Stimulated activated CD8-positive, alpha-beta memory T cell treated with anti-CD3 and anti-CD28 coated beads, Interleukin-4, amount 100 ng/mL, for 1 hour (primary cell): ENCODE data around the gene ZNF615.
A peak's percentile ranks its signal among the peaks of the same experiment; 100 is the strongest.
"Not testable (repeated sequence)": the region's sequence is repeated elsewhere in the genome, so short reads cannot be mapped to it uniquely, and the experiment has no call there.

ENCODE experiments used
- DNase-seq, 2 donors: peaks; one replicate each; pipeline ENCODE4 v3.0.0-alpha.2; 2020; ENCODE audit warnings: low read depth in 2 of 2, low spot score in 1 of 2

The ZNF615 gene

DNA sequence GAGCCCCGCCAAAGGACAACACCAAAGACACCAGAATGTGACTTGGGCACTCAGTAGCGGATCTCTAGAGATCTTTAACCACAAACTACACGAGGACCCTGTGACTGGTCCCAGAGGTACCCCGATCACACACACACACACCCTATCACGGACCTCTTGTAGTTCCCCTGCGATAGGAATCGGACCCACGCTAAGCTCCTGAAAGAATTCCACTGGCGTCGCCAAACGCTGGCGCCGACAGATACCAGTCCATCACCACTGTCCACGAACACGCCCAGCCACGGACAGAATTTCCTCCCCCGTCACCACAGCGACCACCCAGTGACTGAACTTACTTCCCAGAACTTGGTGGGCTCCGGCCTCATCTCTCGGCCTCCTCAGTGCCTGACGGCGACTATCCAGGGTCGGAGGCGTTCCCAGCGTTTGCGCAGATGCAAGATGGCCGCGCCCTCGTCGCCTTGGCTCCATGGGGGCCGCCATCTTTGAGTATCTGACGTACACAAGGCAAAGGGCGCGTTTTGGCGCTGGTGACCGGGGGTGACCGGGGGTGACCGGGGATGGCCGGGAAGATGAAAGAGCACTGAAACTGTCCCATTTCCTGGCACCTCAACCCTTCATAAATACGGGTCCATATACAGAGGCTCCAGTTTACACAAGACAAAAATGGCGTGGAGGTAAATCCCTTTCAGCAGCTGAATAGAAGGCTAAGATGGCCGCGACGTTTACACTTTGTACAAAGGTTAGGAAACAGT is at the start of gene ZNF615:
Gene ZNF615, minus strand, starts transcription at position 406 of the 752 bp plus-strand sequence. CDS start 4,500 bp downstream, outside the sequence.
- DNase-seq = peak; percentile 76 to 80

DNA sequence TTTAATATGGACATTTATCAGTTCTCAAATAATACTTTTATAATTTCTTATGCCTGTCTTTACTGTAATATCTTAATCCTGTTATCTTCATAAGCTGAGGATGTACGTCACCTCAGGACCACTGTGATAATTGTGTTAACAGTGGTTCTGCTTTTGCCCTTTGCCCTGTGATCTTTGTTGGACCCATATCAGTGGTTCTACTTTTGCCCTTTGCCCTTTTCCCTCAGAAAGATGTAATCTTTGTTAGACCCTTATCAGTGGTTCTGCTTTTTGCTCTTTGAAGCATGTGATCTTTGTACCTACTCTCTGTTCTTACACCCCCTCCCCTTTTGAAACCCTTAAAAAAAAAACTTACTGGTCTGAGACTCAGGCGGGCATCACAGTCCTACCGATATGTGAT is 48.5 kb upstream of the ZNF615 start:
- DNase-seq = not testable (repeated sequence)

DNA sequence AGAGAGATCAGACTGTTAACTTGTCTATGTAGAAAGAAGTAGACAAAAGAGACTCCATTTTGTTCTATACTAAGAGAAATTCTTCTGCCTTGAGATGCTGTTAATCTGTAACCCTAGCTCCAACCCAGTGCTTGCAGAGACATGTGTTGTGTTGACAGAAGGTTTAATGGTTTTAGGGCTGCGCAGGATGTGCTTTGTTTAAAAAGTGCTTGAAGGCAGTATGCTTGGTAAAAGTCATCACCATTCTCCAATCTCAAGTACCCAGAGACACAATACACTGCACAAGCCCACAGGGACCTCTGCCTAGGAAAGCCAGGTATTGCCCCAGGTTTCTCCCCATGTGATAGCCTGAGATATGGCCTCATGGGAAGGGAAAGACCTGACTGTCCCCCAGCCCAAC is 43.7 kb upstream of the ZNF615 start:
- not testable (repeated sequence) for DNase-seq

DNA sequence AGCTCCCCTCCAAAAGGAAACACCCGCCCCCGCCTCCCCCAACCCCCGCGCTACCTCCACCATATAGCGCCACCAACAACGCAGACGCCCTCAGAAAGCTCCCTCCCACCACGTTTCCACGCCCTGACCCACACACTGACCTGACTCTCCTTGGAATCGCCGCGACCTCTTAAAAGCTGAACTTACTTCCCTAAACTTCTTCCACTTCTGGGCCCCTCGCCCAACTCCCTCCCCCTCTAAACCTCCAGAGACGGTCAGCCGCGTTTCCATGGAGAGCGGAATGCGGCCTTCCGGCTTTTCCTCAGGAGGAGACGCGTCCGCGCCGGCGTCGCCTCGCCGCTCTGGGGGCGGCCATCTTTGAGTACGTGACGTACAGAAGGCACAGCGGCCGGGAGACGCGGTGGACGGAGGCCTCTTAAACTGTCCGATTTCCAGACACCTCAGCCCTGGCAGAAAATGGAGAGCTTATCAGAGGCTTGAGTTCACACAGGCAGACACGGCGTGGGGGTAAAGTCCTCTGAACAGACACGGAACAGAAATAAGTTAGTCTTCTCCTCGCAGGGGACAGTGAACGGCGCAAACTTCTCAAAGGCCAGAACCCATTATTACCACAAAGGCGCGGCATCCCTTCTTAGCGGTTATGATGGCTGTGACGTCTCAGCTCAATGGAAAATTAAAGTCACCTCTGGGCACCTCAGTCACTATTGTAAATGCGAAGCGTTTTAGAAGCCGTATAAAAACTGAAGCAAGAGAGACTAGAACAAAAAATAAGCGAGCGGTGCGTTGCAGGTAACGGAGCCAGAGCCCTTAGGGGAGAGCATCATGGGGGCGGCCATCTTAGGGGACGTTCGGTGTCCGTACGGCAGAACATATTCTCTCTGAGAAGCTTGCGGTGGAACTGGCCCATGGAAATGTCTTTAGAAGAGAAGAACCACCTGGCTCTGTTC is 40.8 kb upstream of the ZNF615 start, which contains the start of gene ZNF432:
Gene ZNF432, minus strand, starts transcription at position 284 of the 947 bp plus-strand sequence. CDS start 1,970 bp downstream, outside the sequence.
- peak; percentile 63 to 68 for DNase-seq

DNA sequence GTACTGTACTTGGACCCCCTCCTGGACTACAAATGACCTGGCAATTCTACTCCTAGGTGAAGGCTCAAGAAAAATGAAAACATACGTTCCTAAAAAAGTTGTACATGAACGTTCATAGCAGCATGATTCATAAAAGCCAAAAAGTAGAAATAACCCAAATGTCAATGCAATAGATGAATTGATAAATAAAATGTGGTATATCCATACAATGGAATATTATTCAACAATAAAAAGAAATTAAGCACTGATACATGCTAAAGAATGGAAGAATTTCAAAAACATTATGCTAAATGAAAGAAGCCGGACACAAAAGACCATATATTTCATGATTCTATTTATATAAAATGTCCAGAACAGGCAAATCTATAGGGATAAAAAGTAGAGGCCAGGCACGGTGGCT is 31.2 kb upstream of the ZNF615 start:
- DNase-seq = no peak

DNA sequence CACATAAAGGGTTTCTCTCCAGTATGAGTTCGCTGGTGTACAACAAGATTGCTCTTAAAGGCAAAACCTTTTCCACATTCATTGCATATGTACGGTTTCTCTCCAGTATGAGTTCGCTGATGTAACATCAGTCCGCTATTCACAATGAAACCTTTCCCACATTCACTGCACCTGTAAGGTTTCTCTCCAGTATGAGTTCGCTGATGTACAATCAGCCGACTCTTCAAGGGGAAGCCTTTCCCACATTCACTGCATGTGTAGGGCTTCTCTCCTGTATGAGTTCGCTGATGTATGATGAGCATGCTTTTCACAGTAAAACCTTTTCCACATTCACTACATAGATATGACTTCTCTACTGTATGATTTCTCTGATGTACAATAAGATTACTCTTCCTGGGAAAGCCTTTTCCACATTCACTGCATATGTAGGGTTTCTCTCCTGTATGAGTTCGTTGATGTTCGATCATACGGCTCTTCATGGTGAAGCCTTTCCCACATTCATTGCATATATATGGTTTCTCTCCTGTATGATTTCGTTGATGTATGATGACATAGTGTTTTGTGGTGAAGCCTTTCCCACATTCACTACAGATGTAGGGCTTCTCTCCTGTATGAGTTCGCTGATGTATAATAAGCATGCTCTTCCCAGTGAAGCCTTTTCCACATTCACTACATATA is 26.2 kb upstream of the ZNF615 start:
- DNase-seq = no peak

DNA sequence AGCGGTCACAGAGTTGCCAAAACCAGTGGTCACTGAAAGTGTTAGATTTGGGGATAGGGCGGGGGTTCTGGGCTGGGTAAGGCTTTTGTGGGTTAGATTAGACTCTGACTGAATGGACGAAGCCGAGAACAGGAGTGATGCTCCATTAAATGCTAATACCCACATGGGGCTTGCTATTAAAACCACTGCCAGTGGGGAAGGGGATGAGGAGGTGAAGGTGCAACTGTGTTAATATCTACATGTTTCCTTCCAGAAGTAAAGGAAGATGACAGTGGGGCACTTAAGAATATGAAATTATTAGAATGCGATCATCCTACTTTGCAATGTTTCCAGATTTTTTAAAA is 20.7 kb upstream of the ZNF615 start:
- no peak for DNase-seq

DNA sequence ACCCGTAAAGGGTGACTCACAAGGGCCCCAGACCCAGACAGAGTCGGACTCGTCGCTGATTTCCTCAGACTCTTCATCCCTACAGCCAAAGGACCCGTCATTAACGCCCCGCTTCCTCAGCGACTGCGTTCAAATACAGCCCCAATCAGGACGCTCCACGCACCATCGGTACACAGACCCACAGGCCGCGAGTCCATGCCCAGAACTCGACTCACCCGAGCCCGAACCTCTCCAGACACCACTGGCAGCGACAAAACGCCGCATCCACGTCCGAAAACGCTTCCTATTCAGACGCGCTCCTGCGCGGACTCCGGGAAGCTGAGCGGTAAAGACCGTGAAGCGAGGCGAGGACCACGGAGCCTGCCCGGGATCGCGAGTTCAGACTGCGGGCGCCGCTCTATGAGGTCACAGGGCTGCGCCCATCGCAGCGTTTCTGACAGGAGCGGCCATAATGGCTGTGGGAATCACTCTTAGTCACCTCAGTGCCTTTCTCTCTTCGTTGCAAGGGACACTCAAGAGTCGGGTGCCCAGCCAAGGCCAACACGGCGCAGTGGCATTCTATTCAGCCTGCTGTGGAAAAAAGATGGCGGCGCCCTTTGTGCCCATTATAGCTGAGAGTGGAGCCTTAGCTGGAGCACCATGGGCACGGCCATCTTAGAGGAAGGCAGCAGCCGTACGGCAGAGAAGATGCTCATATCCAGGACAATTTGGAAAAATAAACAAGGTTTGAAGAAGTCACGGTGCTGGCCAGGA is 20.2 kb upstream of the ZNF615 start, which contains the start of gene ZNF614:
Gene ZNF614, minus strand, starts transcription at position 353 of the 753 bp plus-strand sequence. CDS start 2,634 bp downstream, outside the sequence.
- DNase-seq = peak; percentile 71 to 72

DNA sequence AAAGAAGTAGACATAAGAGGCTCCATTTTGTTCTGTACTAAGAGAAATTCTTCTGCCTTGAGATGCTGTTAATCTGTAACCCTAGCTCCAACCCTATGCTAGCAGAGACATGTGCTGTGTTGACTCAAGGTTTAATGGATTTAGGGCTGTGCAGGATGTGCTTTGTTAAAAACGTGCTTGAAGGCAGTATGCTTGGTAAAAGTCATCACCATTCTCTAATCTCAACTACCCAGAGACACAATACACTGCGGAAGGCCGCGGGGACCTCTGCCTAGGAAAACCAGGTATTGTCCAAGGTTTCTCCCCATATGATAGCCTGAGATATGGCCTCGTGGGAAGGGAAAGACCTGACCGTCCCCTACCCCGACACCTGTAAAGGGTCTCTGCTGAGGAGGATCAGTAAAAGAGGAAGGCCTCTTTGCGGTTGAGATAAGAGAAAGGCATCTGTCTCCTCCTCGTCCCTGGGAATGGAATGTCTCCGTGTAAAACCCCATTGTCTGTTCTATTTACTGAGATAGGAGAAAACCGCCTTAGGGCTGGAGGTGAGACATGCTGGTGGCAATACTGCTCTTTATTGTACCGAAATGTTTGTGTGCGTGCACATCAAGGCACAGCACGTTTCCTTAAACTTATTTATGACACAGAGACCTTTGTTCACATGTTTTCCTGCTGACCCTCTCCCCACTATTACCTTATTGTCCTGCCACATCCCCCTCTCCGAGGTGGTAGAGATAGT is 18.4 kb upstream of the ZNF615 start:
- DNase-seq = not testable (repeated sequence)

DNA sequence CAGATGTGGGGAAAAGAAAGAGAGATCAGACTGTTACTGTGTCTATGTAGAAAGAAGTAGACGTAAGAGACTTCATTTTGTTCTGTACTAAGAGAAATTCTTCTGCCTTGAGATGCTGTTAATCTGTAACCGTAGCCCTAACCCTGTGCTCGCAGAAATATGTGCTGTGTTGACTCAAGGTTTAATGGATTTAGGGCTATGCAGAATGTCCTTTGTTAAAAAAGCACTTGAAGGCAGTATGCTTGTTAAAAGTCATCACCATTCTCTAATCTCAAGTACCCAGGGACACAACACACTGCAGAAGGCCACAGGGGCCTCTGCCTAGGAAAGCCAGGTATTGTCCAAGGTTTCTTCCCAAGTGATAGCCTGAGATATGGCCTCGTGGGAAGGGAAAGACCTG is 16.5 kb upstream of the ZNF615 start:
- not testable (repeated sequence) for DNase-seq

DNA sequence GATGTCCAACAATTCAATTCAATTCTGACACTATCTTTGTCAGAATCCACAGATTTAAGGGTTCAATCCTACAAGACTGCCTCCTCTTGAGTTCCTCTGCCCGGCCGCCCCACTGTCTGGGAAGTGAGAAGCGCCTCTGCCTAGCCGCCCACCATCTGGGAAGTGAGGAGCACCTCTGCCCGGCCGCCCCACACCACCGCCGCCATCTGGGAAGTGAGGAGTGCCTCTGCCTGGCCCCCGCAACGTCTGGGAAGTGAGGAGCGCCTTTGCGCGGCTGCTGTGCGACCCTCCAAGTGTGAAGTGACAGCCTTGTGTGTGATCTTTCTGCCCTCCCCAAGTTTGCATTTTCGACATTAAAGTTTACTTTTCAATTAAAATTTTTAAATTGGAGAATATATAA is 14.2 kb upstream of the ZNF615 start:
- DNase-seq = no peak

DNA sequence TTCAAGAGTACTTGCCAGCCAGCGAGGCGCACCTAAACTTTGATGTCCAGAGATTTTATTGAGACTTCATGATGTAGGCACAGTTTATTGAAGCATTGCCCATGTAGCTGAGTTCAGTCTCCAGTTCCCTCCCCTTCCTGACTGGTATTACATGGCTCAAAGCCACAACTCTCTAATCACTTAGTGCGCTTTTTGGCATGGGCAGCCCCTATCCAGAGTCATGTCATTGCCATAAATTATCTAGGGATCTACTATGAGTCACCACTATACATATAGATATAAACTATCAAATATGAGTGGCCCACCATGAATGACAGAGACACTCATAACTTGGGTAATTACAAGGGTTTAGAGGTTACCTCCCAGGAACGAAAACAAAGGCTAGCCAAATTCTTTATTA is 12.5 kb upstream of the ZNF615 start:
- DNase-seq = no peak

DNA sequence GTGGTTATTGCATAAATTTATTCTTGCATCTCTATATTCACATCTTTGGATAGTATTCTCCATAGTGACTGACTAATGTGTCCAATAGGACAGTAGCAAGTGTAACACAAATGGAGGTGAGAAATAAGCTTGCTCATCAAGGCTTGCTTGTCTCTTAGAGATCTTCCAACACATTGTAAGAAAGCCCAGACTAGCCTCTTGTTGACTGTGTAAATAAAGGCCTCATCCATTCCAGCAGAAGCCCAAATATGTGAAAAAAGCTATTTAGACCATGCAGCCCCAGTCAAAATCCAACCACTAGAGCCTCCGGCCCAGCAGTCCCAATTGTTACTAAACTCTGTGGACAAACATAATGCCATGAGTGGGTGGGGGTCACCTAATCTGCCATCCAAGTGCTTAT is 2.7 kb upstream of the ZNF615 start:
- no peak for DNase-seq

DNA sequence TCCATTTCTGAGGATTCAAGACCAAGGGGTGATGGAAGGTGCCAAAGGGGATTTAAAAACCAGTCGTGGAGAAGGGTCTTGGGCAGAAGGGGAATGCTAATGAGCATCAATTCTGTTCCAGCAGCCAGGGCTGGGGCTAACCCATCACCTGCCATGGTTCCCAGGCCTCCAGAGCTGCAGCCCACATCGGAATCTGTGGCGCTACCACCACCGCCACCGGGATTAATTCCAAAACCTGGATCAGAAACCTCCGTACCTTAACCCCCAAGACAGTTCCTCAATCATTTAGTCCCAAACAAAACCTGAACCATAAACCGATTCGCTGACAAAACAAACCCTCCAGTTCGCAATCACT is 583 bp downstream of the ZNF615 start:
- DNase-seq = no peak

DNA sequence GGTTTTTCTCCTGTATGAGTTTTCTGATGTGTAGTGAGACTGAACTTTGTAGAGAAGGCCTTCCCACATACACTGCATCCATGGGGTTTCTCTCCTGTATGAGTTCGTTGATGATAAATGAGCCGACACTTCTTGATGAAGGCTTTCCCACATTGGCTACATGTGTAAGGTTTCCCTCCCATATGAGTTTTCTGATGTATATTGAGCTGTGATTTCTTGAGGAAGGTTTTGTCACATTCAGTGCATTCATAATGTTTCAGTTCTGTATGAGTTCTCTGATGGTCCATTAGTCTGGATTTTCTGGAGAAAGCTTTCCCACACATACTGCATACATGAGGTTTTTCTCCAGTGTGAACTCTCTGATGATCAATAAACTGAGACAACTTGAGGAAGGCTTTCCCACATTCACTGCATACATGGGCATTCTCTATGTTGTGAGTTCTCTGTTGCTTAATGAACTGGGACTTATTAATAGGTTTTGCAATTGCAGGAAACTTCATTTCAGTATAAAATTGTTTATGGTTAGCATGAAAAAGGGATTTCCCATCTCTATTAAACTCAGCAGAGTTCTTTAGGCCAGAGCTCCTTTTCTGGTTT is 13.9 kb downstream of the ZNF615 start:
- no peak for DNase-seq

DNA sequence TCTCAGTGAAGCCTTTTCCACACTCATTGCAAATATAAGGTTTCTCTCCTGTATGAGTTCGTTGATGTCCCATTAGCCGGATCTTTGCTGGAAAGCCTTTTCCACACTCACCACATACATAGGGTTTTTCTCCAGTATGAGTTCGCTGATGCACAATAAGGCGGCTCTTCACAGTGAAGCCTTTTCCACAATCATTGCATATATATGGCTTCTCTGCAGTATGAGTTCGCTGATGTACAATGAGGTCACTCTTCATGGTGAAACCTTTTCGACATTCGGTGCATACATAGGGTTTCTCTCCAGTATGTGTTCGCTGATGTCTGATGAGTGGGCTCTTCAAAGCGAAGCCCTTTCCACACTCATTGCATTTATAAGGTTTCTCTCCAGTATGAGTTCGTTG is 14.6 kb downstream of the ZNF615 start:
- DNase-seq = no peak

DNA sequence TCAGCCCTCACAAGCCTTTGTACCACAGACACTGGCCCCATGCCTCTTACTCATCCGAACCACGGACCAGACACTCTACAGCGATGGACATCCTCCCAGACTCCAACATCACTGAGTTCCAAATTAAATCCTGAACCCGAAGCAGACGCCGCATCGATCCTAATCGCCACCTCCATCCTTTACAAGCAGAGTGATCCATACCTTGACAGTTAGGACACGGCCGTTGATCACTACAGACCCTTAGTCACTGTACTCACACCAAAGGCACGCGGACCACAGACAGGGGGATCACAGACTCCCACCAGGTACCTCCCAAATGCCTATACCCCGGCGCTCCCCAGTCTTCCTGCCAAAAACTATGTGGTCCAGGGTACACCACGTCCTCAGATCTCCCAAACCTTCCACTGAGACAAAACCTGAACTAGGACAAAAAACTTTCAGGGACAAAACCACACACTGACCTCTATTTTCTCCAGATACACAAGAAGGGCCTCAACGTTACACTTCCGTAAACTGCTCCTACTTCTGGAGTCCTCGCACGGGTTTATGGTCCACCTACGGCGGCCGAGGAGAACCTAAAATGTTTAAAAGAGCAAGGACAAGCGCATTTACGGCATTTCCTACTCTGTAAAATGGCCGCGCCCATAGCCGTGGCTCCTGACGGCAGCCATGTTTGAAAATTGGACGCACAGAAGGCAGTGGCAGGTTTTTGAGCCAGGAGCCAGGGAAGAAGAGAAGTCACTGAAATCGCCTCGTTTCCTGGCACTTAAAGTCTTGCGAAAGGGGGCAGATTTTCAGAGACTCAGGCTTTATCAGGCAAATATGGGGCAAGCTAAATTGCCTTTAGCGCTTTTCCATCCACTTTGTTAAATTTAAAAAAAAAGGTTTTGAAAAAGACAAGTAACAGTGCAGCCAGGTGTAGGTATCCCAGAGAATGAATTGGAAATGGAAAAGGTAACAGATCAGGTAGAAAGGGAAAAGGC is 21.4 kb downstream of the ZNF615 start, which contains the start of gene ZNF350:
Gene ZNF350, minus strand, starts transcription at position 532 of the 983 bp plus-strand sequence. CDS start 12,480 bp downstream, outside the sequence.
- peak; percentile 68 to 75 for DNase-seq

DNA sequence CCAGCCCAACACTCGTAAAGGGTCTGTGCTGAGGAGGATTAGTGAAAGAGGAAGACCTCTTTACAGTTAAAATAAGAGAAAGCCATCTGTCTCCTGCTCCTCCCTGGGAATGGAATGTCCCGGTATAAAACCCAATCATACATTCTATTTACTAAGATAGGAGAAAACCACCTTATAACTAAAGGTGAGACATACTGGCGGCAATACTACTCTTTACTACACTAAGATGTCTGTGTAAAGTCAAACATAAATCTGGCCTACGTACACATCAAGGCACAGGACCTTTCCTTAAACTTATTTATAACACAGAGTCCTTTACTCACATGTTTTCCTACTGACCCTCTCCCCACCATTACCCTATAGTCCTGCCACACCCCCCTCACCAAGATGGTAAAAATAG is 24.6 kb downstream of the ZNF615 start:
- no peak for DNase-seq
